GM23248 (cell line): ENCODE data around the gene TBRG4. TPM values are rescaled to one million over a fixed set of nuclear protein-coding genes. Genes with fewer than 3 reads are reported as not detected.
A peak's percentile ranks its signal among the peaks of the same experiment; 100 is the strongest.

ENCODE experiments used
- DNase-seq: peaks from one replicate; pipeline ENCODE4 v3.0.0-alpha.2; 2015
- H2AFZ ChIP-seq: fragments of 200-600 bp; sonication (generic); 2 replicates; pipeline ENCODE4 v1.6.1; 2016; ENCODE audit warnings: antibody characterized with exemption
- H3F3A ChIP-seq: fragments of 200-600 bp; sonication (generic); 2 replicates; pipeline ENCODE4 v1.6.1; 2016; ENCODE audit warnings: mild to moderate bottlenecking, antibody characterized with exemption, mixed run types; ENCODE audit not compliant: insufficient read depth
- H3K27ac ChIP-seq: fragments of 200-600 bp; sonication (generic); 2 replicates; pipeline ENCODE4 v1.5.1; 2016; ENCODE audit warnings: mild to moderate bottlenecking
- H3K27me3 ChIP-seq: fragments of 200-600 bp; sonication (generic); replicated peaks from 2 replicates; pipeline ENCODE4 v1.6.1; 2016; ENCODE audit warnings: mild to moderate bottlenecking; ENCODE audit not compliant: insufficient read depth
- H3K36me3 ChIP-seq: fragments of 200-600 bp; sonication (generic); 2 replicates; pipeline ENCODE4 v1.6.1; 2016; ENCODE audit warnings: low read depth, mild to moderate bottlenecking
- H3K4me1 ChIP-seq: fragments of 200-600 bp; sonication (generic); 2 replicates; pipeline ENCODE4 v1.6.1; 2016; ENCODE audit warnings: mild to moderate bottlenecking; ENCODE audit not compliant: insufficient read depth
- H3K4me2 ChIP-seq: fragments of 200-600 bp; sonication (generic); one replicate; pipeline ENCODE4 v1.6.1; 2016; ENCODE audit warnings: mild to moderate bottlenecking; ENCODE audit not compliant: unreplicated experiment
- H3K4me3 ChIP-seq: fragments of 200-600 bp; sonication (generic); 2 replicates; pipeline ENCODE4 v1.5.1; 2016; ENCODE audit warnings: mild to moderate bottlenecking
- H3K79me2 ChIP-seq: fragments of 200-600 bp; sonication (generic); 2 replicates; pipeline ENCODE4 v1.6.1; 2016; ENCODE audit warnings: mild to moderate bottlenecking; ENCODE audit not compliant: insufficient read depth
- H3K9ac ChIP-seq: fragments of 200-600 bp; sonication (generic); 2 replicates; pipeline ENCODE4 v1.6.1; 2016; ENCODE audit warnings: mild to moderate bottlenecking
- H3K9me2 ChIP-seq: fragments of 200-600 bp; sonication (generic); 2 replicates; pipeline ENCODE4 v1.6.1; 2016; ENCODE audit warnings: mixed run types, mild to moderate bottlenecking, moderate library complexity; ENCODE audit not compliant: insufficient read depth
- H3K9me3 ChIP-seq: fragments of 200-600 bp; sonication (generic); one replicate; pipeline ENCODE4 v1.6.1; 2017; ENCODE audit warnings: low read depth
- H4K20me1 ChIP-seq: fragments of 200-600 bp; sonication (generic); 2 replicates; pipeline ENCODE4 v1.6.0; 2016; ENCODE audit not compliant: insufficient read depth
- EZH2 ChIP-seq: fragments of 200-600 bp; sonication (generic); IDR thresholded peaks from 2 replicates; pipeline ENCODE4 v1.6.1; 2018; ENCODE audit warnings: antibody characterized with exemption, mild to moderate bottlenecking; ENCODE audit not compliant: insufficient read depth, poor library complexity, severe bottlenecking
- EZH2phosphoT487 ChIP-seq: fragments of 200-600 bp; sonication (generic); IDR thresholded peaks from 2 replicates; pipeline ENCODE4 v1.6.1; 2018; ENCODE audit warnings: antibody characterized with exemption, moderate library complexity, mild to moderate bottlenecking, low read depth; ENCODE audit not compliant: insufficient read depth
- WGBS, 2 experiments: methylation state at CpG; one replicate each; pipeline ENCODE4 v1.1.6; 2015 to 2017; ENCODE audit warnings: low lambda C conversion rate in 2 of 2, low coverage in 1 of 2; ENCODE audit errors: missing lambda C conversion rate in 2 of 2; 5-methylcytosine and 5-hydroxymethylcytosine counted together
- in situ Hi-C: fragments of 300-500 bp; cut with MboI; formaldehyde crosslinking; loops from 2 replicates; pipeline ENCODE4 v1.15.0; 2020
- polyA plus RNA-seq: library from polyadenylated mRNA; unstranded; fragments of >200 nt; fragmentation: Nextera tagmentation; extraction: Ambion mirVana; gene quantifications from 2 replicates; pipeline ENCODE4 v1.2.1, GENCODE V29; 2016
- total RNA-seq: library from RNA; depleted of rRNA; stranded (reverse); fragments of >200 nt; shearing (Covaris generic); gene quantifications from 2 replicates; pipeline ENCODE4 v1.2.3, GENCODE V29; 2014

The TBRG4 gene
- total and polyA plus RNA-seq, 2 experiments from 2014 or later = 55.8 to 62.7 TPM

DNA sequence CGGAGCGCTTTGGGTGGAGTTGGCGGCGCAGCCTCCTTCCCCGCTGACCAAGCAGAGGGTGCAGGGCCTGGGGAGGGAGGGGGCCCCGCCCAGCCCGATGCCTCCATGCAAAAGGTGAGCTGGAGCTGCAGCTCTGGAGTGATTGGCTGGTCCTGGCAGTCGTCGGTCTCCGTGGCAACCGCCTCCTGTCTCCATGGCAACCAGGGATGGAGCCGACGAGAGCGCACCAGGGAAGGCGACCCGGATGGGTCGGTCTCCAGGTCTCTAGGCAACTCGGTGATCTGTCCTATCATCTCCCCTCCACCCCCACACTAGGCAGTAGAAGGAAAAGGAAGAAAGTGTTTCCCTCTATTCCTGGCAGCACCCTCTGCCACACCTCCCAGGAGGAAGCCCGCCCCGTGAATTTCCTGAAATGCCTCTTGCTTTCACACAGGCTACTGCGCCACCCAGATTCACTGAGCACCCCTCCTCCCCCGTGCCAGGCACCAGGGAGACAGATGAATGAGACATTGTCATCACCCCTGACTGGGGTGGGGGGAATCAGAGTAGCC lies 22.1 kb downstream of the TBRG4 start:
- peak; percentile 52 for DNase-seq

DNA sequence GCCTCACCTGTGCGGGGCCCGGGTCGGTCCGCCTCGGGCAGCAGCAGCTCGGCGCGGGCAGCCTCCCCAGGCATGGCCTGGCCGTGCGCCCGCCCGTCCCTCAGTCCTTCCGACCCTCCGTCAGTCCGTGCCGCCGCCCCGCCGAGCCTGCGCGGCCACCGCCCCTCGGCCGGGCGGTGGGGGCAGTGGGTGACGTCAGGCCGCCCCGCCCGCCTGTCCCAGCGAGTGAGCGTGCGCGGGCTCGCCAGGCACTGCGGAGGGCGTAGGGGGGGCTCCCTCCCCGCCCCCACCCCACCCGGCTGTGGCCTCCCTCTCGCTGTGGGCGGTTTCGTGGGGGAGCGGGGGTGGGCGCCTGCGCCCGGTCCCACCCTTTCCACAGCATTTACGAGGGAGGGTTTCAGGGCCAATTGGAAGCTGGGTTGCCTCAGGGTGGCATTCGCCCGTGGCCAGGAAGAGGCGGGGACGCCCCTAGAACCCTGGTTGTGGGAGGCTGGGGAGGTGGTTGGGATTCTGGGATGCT lies 22.6 kb downstream of the TBRG4 start, which contains the start of gene NACAD:
NACAD (minus strand) TSS at position 149 of the 520 bp plus-strand sequence; CDS start at position 74, 75 bp downstream.
- TF ChIP-seq EZH2 (no peak), EZH2phosphoT487 (no peak)
- Histone ChIP-seq H3K79me2 (no peaks in the 10 kb centered on the region), H3K9me3 (no peaks in the 10 kb centered on the region), H3K27me3 (no peaks in the 10 kb centered on the region), H3K9me2 (no peaks in the 10 kb centered on the region), H3K4me2 (peak within 1 kb of the TSS; percentile 67), H3K4me1 (peaks cover 14% of the 10 kb centered on the region; the same call in 1 of the 2 replicates), H3K9ac (peak within 1 kb of the TSS; percentile 36; the same call in 1 of the 2 replicates), H3K27ac (no peak within 1 kb of the TSS), H3K36me3 (no peaks in the 10 kb centered on the region), H2AFZ (peak within 1 kb of the TSS; percentile 54), H4K20me1 (no peaks in the 10 kb centered on the region), H3F3A (peaks cover 16% of the 10 kb centered on the region), H3K4me3 (peak within 1 kb of the TSS; percentile 66)
- DNase-seq = peak; percentile 54
- WGBS, 2 experiments = 1 to 5% methylated on average over 4 to 39 of the region's 50 CpGs
- in situ Hi-C loops = no loop called here

More for the DNA sequence above, 22.1 kb downstream of the TBRG4 start:
- Histone ChIP-seq H3K4me2 (peak overlapping the region; percentile 67), H3K4me1 (peaks cover 14% of the 10 kb centered on the region; the same call in 1 of the 2 replicates), H3F3A (peaks cover 16% of the 10 kb centered on the region), H3K79me2 (no peaks in the 10 kb centered on the region), H3K9me2 (no peaks in the 10 kb centered on the region), H3K4me3 (peak overlapping the region; percentile 66), H3K9ac (peak overlapping the region; percentile 36; the same call in 1 of the 2 replicates), H2AFZ (peak overlapping the region; percentile 54), H3K27me3 (no peaks in the 10 kb centered on the region), H3K27ac (no peak overlapping the region), H3K9me3 (no peaks in the 10 kb centered on the region), H4K20me1 (no peaks in the 10 kb centered on the region), H3K36me3 (no peaks in the 10 kb centered on the region)
- peak; percentile 34 for TF ChIP-seq EZH2
- TF ChIP-seq EZH2phosphoT487 = no peak
- 1 to 3% methylated on average over 18 to 22 of the region's 22 CpGs for WGBS, 2 experiments
- in situ Hi-C loops = no loop called here

DNA sequence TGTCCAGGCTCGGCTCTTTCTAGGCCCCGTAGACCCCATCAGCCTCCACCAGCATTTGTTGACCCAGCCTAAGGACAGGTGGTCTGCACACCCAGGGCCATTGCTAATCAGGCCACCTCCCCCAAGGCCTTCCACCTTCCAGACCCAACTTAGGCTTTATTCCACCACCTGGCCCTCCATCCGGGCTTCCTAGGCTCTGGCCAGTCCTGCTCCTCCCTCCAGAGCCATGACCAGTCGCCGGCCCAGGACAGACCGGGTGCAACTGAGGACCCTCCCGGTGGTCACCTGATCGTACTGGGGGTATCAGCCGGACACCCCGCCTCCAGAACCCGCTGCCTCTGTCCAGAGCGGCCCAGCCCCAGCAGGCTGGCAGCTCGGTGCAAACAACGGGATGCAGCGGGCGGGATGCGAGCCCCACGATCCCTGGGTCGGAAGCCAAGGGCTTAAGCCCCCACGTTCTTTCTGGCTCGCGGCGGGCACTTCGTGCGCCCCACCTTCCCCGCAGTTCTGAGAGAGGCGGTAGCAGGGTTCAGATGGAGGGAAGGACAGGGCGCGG lies 23.3 kb downstream of the TBRG4 start:
- in situ Hi-C loops = no loop called here
- no peaks in the 10 kb centered on the region for H3K9me2 ChIP-seq
- peaks cover 15% of the 10 kb centered on the region for H3F3A ChIP-seq
- no peak overlapping the region for H2AFZ ChIP-seq
- H3K4me2 ChIP-seq = no peak overlapping the region
- no peak for DNase-seq
- no peaks in the 10 kb centered on the region for H3K9me3 ChIP-seq
- no peak overlapping the region for H3K9ac ChIP-seq
- WGBS, 2 experiments = 28 to 29% methylated on average over 28 to 29 of the region's 29 CpGs
- H4K20me1 ChIP-seq = no peaks in the 10 kb centered on the region
- H3K36me3 ChIP-seq = no peaks in the 10 kb centered on the region
- no peaks in the 10 kb centered on the region for H3K27me3 ChIP-seq
- H3K27ac ChIP-seq = no peak overlapping the region
- H3K79me2 ChIP-seq = no peaks in the 10 kb centered on the region
- TF ChIP-seq EZH2 = no peak
- TF ChIP-seq EZH2phosphoT487 = no peak
- no peak overlapping the region for H3K4me3 ChIP-seq
- H3K4me1 ChIP-seq = peaks cover 14% of the 10 kb centered on the region; the same call in 1 of the 2 replicates

DNA sequence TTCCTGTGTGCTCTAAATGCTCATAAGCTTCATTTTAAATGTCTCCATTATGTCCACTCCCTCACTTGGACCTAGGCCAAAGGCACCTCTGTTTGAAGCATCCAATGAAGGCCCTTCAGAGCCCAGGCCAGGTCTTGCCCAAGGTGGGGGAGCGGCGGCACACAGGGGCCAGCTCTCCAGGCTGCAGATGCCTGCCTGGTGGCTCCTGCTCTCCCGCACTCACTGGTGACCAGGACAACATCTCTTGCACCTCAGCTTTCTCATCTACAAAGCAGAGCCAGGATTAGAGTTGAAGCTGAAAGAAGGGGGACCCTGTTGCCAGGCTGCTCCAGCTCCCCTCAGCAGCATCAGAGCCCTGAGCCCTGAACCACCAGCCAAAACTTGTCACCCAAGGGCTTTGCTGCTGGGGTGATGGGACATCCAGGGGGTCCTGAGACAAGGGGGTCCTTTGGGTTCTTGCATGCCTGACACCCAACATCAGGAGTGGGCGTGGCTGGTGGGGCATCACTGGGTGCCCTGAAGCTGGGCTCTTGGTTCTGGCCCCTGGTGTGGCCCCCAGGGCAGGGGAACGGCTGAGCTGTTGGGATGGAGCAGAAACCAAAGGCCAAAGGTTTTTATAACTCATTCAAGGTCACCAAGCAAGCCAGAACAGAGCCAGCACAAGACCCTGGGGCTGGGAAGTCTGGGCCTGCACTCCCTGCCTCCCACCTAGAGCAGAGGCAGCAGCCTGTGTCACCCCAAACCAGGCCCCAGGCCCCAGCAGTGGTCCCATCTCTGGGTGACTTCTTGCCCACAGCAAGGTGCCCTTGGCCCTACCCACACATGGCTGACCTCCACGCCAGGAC lies 24.0 kb downstream of the TBRG4 start:
- H3F3A ChIP-seq = peaks cover 8% of the 10 kb centered on the region
- peaks cover 8% of the 10 kb centered on the region; the same call in 1 of the 2 replicates for H3K4me1 ChIP-seq
- in situ Hi-C loops = no loop called here
- TF ChIP-seq EZH2 (no peak), EZH2phosphoT487 (no peak)
- H3K9me2 ChIP-seq = no peaks in the 10 kb centered on the region
- no peak overlapping the region for H3K4me2 ChIP-seq
- no peaks in the 10 kb centered on the region for H4K20me1 ChIP-seq
- no peaks in the 10 kb centered on the region for H3K36me3 ChIP-seq
- H3K9ac ChIP-seq = no peak overlapping the region
- H3K4me3 ChIP-seq = no peak overlapping the region
- WGBS, 2 experiments = 91 to 92% methylated on average over 6 of the region's 6 CpGs
- no peaks in the 10 kb centered on the region for H3K9me3 ChIP-seq
- no peak overlapping the region for H2AFZ ChIP-seq
- no peak overlapping the region for H3K27ac ChIP-seq
- H3K79me2 ChIP-seq = no peaks in the 10 kb centered on the region
- H3K27me3 ChIP-seq = no peaks in the 10 kb centered on the region
- DNase-seq = no peak
